GM23248 (cell line): Measurements from ENCODE around the gene IRAK1. TPM values are rescaled to one million over a fixed set of nuclear protein-coding genes. Genes with fewer than 3 reads are reported as not detected.

Experiments
- DNase-seq: peaks from one replicate; pipeline ENCODE4 v3.0.0-alpha.2; 2015
- H2AFZ ChIP-seq: fragments of 200-600 bp; sonication (generic); 2 replicates; pipeline ENCODE4 v1.6.1; 2016; ENCODE audit warnings: antibody characterized with exemption
- H3F3A ChIP-seq: fragments of 200-600 bp; sonication (generic); 2 replicates; pipeline ENCODE4 v1.6.1; 2016; ENCODE audit warnings: mild to moderate bottlenecking, antibody characterized with exemption, mixed run types; ENCODE audit not compliant: insufficient read depth
- H3K27ac ChIP-seq: fragments of 200-600 bp; sonication (generic); 2 replicates; pipeline ENCODE4 v1.5.1; 2016; ENCODE audit warnings: mild to moderate bottlenecking
- H3K27me3 ChIP-seq: fragments of 200-600 bp; sonication (generic); replicated peaks from 2 replicates; pipeline ENCODE4 v1.6.1; 2016; ENCODE audit warnings: mild to moderate bottlenecking; ENCODE audit not compliant: insufficient read depth
- H3K36me3 ChIP-seq: fragments of 200-600 bp; sonication (generic); 2 replicates; pipeline ENCODE4 v1.6.1; 2016; ENCODE audit warnings: low read depth, mild to moderate bottlenecking
- H3K4me1 ChIP-seq: fragments of 200-600 bp; sonication (generic); 2 replicates; pipeline ENCODE4 v1.6.1; 2016; ENCODE audit warnings: mild to moderate bottlenecking; ENCODE audit not compliant: insufficient read depth
- H3K4me2 ChIP-seq: fragments of 200-600 bp; sonication (generic); one replicate; pipeline ENCODE4 v1.6.1; 2016; ENCODE audit warnings: mild to moderate bottlenecking; ENCODE audit not compliant: unreplicated experiment
- H3K4me3 ChIP-seq: fragments of 200-600 bp; sonication (generic); 2 replicates; pipeline ENCODE4 v1.5.1; 2016; ENCODE audit warnings: mild to moderate bottlenecking
- H3K79me2 ChIP-seq: fragments of 200-600 bp; sonication (generic); 2 replicates; pipeline ENCODE4 v1.6.1; 2016; ENCODE audit warnings: mild to moderate bottlenecking; ENCODE audit not compliant: insufficient read depth
- H3K9ac ChIP-seq: fragments of 200-600 bp; sonication (generic); 2 replicates; pipeline ENCODE4 v1.6.1; 2016; ENCODE audit warnings: mild to moderate bottlenecking
- H3K9me2 ChIP-seq: fragments of 200-600 bp; sonication (generic); 2 replicates; pipeline ENCODE4 v1.6.1; 2016; ENCODE audit warnings: mixed run types, mild to moderate bottlenecking, moderate library complexity; ENCODE audit not compliant: insufficient read depth
- H3K9me3 ChIP-seq: fragments of 200-600 bp; sonication (generic); one replicate; pipeline ENCODE4 v1.6.1; 2017; ENCODE audit warnings: low read depth
- H4K20me1 ChIP-seq: fragments of 200-600 bp; sonication (generic); 2 replicates; pipeline ENCODE4 v1.6.0; 2016; ENCODE audit not compliant: insufficient read depth
- EZH2 ChIP-seq: fragments of 200-600 bp; sonication (generic); IDR thresholded peaks from 2 replicates; pipeline ENCODE4 v1.6.1; 2018; ENCODE audit warnings: antibody characterized with exemption, mild to moderate bottlenecking; ENCODE audit not compliant: insufficient read depth, poor library complexity, severe bottlenecking
- EZH2phosphoT487 ChIP-seq: fragments of 200-600 bp; sonication (generic); IDR thresholded peaks from 2 replicates; pipeline ENCODE4 v1.6.1; 2018; ENCODE audit warnings: antibody characterized with exemption, moderate library complexity, mild to moderate bottlenecking, low read depth; ENCODE audit not compliant: insufficient read depth
- WGBS, 2 experiments: methylation state at CpG; one replicate each; pipeline ENCODE4 v1.1.6; 2015 to 2017; ENCODE audit warnings: low lambda C conversion rate in 2 of 2, low coverage in 1 of 2; ENCODE audit errors: missing lambda C conversion rate in 2 of 2; 5-methylcytosine and 5-hydroxymethylcytosine counted together
- in situ Hi-C: fragments of 300-500 bp; cut with MboI; formaldehyde crosslinking; loops from 2 replicates; pipeline ENCODE4 v1.15.0; 2020
- polyA plus RNA-seq: library from polyadenylated mRNA; unstranded; fragments of >200 nt; fragmentation: Nextera tagmentation; extraction: Ambion mirVana; gene quantifications from 2 replicates; pipeline ENCODE4 v1.2.1, GENCODE V29; 2016
- total RNA-seq: library from RNA; depleted of rRNA; stranded (reverse); fragments of >200 nt; shearing (Covaris generic); gene quantifications from 2 replicates; pipeline ENCODE4 v1.2.3, GENCODE V29; 2014

The IRAK1 gene
- total and polyA plus RNA-seq, 2 experiments from 2014 or later = 54.7 to 58.7 TPM

DNA sequence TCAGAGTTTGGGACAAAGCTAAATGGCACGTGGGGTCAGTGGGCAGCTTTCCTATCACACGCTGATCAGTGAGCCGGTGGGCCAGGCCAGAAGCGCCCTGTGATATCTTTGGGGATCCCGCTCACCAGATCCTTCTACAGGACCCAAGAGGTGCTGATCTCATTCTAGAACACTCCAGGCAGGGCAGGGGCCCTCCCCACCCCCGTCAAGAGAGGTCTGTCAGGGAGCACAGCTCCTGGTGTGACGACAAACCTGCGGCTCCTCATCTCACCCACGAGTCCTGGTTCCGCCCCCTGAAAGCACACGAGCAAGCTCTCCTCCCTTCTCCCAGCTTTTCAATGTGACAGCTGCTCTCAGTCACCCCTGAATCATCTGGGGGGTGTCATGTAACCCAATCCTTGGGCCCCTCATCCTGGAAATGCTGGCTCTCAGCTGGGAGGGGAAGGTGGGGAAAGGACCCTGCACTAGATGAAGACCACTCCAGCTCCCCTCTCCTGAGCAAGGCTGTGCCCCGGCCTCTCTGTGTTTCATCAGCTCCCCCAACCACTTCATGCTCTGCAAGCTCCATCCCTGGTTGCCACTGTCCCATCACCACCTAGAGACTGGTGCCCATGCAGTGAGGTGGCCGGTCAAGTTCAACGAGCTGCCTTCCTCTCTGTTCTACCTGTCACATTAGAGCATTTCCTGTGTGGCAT lies 52.7 kb downstream of the IRAK1 start:
- Histone ChIP-seq H3K27ac (peak overlapping the region; percentile 27; the same call in 1 of the 2 replicates), H3K4me2 (no peak overlapping the region), H3K36me3 (no peaks in the 10 kb centered on the region)

GRCh38 chrX:153966283-153966688 lies 53.4 kb downstream of the IRAK1 start:
- 48 to 61% methylated on average over 7 to 14 of the region's 15 CpGs for WGBS, 2 experiments
- Histone ChIP-seq H4K20me1 (no peaks in the 10 kb centered on the region), H3K9ac (0 out of 2 replicates have a peak overlapping the region, but pooled peaks have one; percentile 5), H3K4me3 (no peak overlapping the region), H3K4me2 (no peak overlapping the region), H3K9me2 (no peaks in the 10 kb centered on the region), H3K36me3 (no peaks in the 10 kb centered on the region), H2AFZ (no peak overlapping the region), H3K4me1 (peaks cover 24% of the 10 kb centered on the region), H3K27me3 (no peaks in the 10 kb centered on the region), H3K27ac (no peak overlapping the region), H3F3A (0 out of 2 replicates have a peak, but pooled peaks cover 4% of the 10 kb centered on the region), H3K79me2 (peaks cover 85% of the 10 kb centered on the region), H3K9me3 (no peaks in the 10 kb centered on the region)
- TF ChIP-seq EZH2phosphoT487 = no peak
- TF ChIP-seq EZH2 = no peak
- in situ Hi-C loops = no loop called here
- DNase-seq = peak; percentile 46

More for the DNA sequence above, 52.7 kb downstream of the IRAK1 start:
- H3K79me2 ChIP-seq = peaks cover 80% of the 10 kb centered on the region
- H3K9me3 ChIP-seq = no peaks in the 10 kb centered on the region
- 0 out of 2 replicates have a peak, but pooled peaks cover 4% of the 10 kb centered on the region for H3F3A ChIP-seq
- in situ Hi-C loops = no loop called here
- H3K4me1 ChIP-seq = peaks cover 24% of the 10 kb centered on the region
- no peak overlapping the region for H2AFZ ChIP-seq
- H3K9ac ChIP-seq = 0 out of 2 replicates have a peak overlapping the region, but pooled peaks have one; percentile 5
- DNase-seq = peak; percentile 60
- H3K4me3 ChIP-seq = no peak overlapping the region
- WGBS, 2 experiments = 75 to 82% methylated on average over 2 to 8 of the region's 14 CpGs
- no peaks in the 10 kb centered on the region for H3K9me2 ChIP-seq
- no peak for TF ChIP-seq EZH2
- no peaks in the 10 kb centered on the region for H4K20me1 ChIP-seq
- H3K27me3 ChIP-seq = no peaks in the 10 kb centered on the region

GRCh38 chrX:153965406-153965805 lies 54.3 kb downstream of the IRAK1 start:
- Histone ChIP-seq H3K27me3 (no peaks in the 10 kb centered on the region), H3K9ac (no peak overlapping the region), H2AFZ (no peak overlapping the region), H3K9me3 (no peaks in the 10 kb centered on the region), H3K4me3 (no peak overlapping the region), H3K4me2 (no peak overlapping the region), H3F3A (0 out of 2 replicates have a peak, but pooled peaks cover 4% of the 10 kb centered on the region), H4K20me1 (no peaks in the 10 kb centered on the region), H3K79me2 (peaks cover 85% of the 10 kb centered on the region), H3K36me3 (no peaks in the 10 kb centered on the region; the same call in 1 of the 2 replicates), H3K9me2 (no peaks in the 10 kb centered on the region), H3K4me1 (peaks cover 24% of the 10 kb centered on the region), H3K27ac (no peak overlapping the region)
- in situ Hi-C loops = no loop called here
- DNase-seq = no peak
- TF ChIP-seq EZH2phosphoT487 (no peak), EZH2 (no peak)
- WGBS, 2 experiments = 80 to 91% methylated on average over 4 to 5 of the region's 5 CpGs

DNA sequence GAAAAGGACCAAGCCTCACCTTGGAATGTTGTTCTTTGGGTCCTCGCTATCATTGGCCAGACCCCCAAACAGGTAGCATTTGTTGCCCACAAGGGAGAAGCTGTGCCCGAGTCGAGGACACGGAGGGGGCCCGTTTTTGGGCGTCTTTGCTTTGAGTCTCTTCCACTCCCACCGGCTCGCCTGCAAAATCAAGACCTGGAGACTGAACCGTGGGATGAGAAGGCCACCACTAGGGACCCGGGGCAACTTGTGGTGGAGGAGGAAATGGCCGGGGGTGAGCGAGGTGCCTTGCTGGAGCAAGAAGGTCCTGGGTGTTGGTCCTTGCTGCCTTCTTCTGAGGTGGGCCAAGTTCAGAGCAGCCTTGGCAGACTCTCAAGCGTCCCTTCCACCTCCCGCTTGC lies 55.6 kb downstream of the IRAK1 start:
- Histone ChIP-seq H3K36me3 (no peaks in the 10 kb centered on the region; the same call in 1 of the 2 replicates), H3K4me1 (peaks cover 24% of the 10 kb centered on the region), H3K79me2 (peaks cover 76% of the 10 kb centered on the region), H4K20me1 (no peaks in the 10 kb centered on the region), H3F3A (no peaks in the 10 kb centered on the region), H3K9me3 (no peaks in the 10 kb centered on the region), H3K27ac (no peak overlapping the region), H3K4me3 (no peak overlapping the region), H3K27me3 (no peaks in the 10 kb centered on the region), H3K9ac (no peak overlapping the region), H3K4me2 (no peak overlapping the region), H3K9me2 (no peaks in the 10 kb centered on the region), H2AFZ (no peak overlapping the region)
- WGBS, 2 experiments = 88 to 93% methylated on average over 8 to 13 of the region's 14 CpGs
- in situ Hi-C loops = no loop called here
- TF ChIP-seq EZH2phosphoT487 = no peak
- TF ChIP-seq EZH2 = no peak
- no peak for DNase-seq
